SW480 (cell line): ENCODE measurements around the gene TRIO.

Source experiments
- DNase-seq: peaks from one replicate; pipeline ENCODE4 v3.0.0-alpha.2; 2016; ENCODE audit warnings: low spot score

TRIO gene

DNA sequence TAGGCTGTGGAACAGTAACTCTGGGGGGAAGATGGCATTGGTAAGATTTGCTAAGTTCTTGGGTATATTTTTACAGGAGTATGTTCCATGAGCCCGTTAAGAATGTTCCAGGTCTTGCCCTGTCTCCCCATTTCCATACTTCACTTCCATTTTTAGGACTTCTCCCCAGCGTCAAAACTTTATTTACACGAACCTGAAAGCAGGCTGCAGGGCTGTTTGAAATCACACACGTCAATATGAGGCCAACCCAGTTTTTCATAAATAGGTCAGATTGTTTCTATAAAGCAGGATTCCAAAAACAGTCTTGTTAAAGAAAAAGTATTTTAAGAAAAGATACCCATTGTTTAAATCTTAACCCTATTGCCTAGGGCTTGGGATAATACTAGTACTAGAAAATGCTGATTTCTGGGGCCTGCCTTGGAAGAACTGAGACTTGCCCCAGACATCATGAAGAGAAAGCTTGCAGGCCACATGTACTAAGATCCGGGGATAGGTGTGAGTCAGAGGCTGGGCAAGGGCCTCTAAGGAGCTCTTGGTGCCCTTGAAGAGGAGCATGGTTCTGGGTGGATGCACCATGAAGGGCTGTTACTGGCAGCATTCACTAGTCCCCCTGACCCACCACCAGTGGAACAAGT lies 24.2 kb downstream of the TRIO start:
- no peak for DNase-seq

DNA sequence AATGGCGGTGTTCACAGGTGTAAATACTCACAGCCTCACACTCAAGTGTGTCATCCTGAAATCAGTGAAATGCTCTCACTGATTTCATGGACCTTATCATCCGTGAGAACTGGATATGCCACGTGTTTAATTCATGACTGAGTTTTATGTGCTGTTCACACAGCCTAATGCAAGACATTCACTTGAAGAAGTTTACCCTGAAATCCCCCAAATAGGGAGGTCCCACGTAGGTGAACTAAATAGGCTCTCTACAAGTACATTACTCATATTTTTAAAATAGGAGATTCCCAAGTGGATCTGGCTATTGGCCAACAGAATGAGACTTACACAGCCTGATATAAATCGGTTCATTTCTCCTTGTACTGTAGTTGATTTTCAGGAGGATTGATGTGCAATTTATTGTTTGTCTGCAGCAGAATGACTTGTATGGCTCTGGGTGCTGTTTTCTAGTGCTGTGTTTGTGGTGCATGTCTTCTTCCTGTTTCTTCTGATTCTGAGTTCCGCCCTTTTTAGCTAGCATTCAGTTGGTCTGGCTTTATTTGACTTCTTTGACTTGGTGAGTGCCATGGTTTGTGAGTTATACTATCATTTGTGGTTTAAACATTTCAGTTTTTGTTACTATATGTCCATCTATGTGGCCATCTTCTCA lies 25.1 kb downstream of the TRIO start:
- DNase-seq: no peak

DNA sequence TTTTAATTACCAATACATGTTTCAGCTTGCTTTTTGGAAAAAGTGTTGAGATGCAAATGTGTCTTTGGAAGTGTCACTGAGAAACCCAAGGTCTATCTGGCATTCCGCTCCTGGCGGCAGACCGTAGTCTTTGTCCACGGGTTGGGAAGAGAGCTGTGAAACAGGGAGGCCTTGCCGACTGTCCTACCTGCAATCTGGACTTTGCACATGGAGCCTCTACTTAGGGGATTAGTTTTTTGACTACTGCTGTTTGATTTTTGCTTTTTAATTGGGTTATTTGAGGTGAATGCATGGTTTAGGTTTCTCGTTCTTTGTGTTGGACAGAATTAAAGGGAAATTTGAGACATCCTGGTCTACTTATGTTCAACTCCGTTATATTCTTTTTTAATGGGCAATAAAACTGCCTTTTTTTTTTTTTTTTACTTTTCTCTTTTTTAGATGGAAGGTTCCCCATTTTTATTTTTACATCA lies 25.7 kb downstream of the TRIO start:
- DNase-seq: no peak

DNA sequence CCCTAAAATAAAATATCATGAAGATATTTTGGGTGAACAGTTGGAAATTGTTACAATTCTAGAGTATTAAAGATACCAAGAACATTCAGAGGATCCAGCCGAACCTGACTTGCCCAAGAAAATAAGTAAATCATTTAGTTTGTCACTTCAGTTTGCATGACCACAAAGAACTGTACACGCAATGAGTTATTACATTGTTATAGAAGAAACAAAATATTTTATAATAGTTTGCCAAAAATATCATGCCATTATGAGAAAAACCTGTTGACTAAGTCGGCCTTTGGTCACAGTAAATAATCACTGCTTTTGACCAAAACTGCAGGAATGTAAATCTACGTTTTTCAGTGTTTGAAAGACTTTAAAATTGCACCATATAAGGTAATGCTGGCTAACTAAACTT lies 27.9 kb downstream of the TRIO start:
- DNase-seq: no peak

DNA sequence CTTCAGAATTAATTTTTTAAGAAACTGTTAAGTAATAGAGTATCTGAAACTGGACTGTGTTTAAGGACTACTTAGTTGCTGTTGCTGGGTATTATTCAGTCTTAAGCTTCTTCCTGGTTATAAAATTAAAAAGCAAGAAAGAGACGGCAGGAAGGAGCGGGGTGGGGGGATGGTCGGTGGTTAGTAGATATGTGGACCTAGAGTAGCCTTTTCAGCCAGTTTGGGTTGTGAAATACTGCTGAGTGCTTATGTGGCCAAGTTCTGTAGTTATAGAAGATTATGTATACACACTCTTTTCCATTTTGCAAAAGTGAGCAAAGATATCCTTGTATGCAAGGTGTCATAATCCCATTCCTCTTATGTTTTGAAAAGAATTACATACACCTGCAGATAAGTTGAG lies 28.5 kb downstream of the TRIO start:
- DNase-seq: no peak

DNA sequence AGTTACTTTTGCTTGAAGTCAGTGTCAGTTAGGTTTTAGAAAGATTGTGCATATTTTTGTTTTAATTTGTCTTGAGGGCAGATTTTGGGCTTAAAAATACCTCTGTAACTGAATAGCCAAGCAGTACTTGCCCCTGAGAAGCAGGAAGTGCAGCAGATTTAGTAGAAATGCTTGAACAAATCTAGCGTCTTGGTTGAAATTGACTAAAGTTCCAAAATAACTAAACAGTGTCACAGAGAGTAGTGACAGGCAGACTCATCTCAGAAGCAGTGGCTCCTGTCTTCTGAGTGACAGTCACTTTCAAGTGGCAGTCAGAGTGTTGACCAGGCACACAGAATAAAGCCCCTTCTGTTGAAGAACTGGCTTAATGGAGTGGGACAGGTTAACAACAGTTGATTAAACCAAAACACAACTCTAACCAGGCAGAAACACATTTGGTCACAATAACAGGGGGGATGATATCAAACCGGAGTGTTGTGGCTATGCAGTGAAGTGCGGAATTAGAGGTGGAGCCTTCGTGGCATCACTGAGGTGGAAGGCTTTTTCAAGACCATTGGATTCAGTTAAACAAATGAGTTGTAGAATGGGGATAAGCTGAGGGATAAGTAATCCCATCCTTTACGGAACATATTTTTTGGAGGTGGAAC lies 29.1 kb downstream of the TRIO start:
- DNase-seq: no peak

DNA sequence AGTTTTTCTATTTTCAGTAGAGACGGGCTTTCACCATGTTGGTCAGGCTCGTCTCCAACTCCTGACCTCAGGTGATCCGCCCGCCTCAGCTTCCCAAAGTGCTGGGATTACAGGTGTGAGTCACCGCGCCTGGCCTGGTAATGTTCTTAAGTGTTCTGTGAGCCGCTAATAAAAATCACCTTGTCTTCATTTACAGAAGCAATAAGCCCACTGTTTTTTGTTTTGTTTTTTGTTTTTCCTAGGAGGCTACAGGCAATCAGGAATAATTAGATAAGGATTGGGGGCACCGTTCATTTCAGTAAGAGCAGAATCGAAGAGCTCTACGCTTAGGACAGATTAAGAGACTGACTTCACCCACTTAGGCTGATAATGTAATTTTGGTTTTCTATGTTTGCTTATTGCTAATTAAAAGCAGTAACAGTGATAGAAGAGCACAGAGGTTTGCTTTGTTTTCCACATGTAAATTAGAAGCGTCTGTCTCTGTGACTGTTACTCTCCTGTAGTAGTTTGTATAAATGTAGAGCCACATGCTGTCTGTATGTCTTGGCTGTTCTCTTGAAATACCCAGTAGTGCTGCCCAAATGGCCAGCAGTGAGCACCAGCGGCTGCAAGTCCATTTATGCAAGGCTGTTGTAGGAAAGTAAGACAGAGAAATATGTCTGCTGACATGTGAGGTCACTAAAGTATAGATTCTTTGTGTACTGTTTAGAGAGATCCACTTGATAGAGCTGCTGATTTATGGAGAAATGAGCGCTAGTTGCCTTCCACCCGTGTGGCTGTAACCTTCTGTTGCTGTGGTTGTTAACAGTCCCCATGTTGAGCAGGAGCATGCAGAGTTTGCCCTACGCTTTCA lies 30.5 kb downstream of the TRIO start:
- no peak for DNase-seq

DNA sequence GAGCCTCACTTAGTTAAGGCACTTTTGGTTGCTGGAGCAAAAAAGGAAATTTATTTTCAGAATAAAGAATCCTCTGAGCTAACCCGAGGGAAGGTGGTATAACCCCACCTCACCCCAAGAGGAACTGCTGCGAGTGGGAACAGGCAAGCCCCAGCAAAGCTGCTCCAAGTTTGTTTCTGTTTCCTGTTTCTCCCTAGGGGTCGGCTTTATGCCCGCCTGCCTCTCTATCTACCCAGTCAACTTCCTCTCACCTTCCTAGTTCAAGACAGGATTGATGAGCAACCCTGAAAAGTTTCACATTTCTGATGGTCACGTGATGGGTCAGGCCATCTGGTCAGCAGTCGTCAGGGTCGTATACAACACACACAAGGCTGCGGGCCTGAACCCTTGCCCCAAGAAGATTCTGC lies 31.1 kb downstream of the TRIO start:
- no peak for DNase-seq

DNA sequence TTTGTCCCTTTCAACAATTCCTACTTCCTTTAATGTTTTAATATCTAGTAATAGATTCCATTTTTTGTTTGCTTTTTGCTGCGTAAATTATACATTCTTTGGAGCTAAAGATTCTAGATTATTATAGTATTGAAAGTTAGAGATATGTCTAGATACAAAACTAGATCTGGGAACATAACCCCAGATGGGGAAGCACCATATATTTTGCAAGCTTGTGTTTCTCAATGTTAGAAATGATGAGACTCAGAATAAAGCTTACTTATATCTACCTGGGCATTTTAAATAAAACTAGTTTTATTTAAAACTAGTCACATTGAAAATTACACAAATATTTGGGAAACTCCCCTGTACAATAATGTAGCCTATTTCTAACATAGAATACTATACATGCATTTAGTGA lies 32.2 kb downstream of the TRIO start:
- no peak for DNase-seq

DNA sequence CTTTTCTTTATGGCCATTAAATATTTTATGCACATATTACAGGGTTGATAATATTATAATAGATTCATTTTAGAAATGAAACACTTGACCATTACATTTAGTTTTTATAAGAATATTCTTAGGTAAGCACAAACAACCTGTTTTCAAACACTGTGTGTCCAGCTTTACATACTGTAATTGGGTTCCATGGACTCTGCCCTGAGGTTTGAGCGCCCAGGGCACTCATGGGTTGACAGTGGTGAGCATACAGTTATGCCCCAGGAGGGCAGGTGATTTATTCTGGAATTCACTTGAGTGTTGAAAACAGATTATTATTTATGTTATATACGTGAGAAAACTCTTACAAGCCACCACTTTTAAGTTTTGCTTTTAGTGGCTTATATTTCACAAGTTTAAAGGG lies 33.7 kb downstream of the TRIO start:
- DNase-seq: no peak

DNA sequence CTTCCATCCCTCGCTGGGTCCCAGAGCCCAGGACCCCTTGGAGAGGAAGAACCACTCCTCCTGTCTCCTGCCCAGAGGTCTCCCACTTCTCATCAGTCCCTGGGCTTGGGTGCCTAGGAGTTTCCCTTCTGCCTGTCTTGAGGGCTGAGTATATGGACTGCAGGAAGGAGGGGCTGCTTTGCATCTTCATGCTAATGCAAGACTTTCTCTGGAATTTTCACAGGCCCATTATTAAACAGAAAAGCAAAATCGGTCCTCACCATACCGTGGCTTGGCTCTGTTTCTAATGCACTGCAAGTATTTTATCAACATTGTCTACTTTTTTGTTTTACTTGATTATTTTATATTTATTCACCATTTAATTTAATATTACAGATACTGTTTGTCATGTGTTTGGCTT lies 34.5 kb downstream of the TRIO start:
- no peak for DNase-seq

DNA sequence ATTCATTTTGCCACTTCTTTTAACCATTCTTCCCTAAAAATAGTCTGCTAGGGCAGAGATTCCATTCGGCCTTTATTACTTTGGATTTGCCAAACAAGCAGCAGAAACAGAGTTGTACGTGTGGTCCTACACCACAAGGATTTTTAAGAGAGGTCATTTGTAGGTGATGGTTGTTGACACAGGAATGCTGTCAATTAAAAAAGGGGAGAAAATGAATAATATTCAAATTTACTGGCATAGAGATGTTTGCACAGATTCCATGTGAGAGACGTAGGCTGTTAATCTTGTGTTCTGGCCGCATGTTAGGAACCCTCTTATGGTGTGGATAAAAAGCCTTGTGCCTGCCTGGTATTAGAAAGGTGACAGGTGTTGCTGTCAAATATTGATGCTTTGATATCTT lies 34.9 kb downstream of the TRIO start:
- no peak for DNase-seq

DNA sequence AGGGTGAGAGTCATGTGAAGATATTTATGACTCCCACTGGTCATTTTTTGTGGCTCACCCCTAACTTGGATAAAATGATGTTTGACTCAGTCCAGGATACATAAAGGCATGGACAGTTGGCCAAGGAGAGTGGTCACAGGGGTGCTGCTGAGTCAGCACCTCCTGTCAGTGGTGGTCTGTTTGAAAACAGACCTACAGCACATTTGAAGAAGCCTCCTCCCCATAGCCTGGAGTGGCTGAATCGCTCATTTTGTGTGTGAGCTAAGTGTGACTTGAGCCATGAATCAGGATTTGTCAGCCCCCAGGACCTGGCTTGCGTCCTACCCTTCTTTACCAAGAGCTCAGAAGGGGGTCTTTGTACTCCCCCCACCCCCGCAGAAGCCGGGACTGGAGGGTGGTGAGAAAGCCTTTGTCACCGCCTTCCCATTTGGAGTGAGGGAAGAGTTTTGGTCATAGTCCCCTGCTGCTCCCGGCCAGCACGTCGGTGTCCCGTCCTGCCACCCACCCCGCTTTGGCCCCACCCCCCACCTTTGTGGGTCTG lies 35.6 kb downstream of the TRIO start:
- no peak for DNase-seq

DNA sequence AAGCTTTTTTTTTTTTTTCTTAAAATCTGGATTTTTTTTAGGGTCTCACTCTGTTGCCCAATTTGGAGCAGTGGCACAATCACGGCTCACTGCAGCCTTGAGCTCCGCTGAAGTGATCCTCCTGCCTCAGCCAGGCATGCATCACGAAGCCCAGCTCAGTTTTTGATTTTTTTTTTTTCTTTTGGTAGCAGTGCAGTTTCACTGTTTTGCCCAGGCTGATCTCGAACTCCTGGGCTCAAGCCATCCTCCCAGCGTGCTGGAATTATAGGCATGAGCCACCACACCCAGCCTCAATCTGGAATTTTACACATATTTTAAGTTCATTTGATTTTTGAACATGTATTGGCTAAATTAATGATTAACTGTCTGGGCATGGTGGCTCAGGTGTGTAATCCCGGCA lies 36.3 kb downstream of the TRIO start:
- DNase-seq: no peak

DNA sequence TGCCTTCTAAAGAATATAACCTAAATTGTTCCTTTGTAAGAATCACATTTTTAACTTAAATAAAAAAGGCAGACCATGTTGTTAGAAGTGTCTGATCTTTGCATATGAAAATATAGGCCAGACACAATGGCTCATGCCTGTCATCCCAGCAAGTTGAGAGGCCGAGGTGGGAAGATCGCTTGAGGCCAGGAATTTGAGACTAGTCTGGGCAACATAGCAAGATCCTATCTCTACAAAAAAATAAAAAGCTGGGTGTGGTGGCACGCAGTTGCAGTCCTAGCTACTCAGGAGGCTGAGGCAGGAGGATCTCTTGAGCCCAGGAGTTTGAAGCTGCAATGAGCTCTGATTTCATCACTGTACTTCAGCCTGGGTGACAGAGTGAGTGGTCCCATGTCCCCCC lies 37.3 kb downstream of the TRIO start:
- no peak for DNase-seq

DNA sequence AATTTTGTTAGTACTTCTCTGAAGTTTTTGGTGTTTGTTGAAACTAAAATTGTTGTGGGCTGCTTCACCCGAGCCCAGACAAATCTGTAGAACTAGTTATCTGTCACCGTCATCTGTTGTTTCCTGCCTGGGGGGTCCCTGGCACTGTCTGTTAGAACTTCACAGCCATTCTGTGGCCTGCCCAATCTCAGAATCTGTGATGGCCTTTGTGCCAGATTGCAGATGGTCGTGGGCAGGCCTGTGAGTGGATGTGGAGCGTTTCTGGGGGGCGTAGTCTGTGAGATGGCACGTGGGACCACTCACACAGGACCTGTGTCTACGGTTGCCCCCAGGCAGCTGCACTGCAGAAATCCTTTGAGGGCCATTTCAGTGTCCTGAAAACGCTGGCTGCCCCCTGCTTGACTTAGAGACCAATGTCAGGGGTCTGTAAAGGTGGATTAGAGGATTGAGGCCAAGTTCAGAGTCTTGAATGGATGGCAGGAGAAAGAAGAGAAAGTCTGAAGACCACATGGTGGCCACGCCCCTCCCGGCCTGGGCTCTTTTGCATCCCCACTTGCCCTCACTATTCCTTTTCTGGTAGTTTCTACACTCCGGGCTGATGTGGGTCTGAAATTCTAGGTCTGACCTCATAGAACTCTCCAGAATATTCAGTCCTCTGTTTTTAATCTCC lies 38.3 kb downstream of the TRIO start:
- DNase-seq: no peak

DNA sequence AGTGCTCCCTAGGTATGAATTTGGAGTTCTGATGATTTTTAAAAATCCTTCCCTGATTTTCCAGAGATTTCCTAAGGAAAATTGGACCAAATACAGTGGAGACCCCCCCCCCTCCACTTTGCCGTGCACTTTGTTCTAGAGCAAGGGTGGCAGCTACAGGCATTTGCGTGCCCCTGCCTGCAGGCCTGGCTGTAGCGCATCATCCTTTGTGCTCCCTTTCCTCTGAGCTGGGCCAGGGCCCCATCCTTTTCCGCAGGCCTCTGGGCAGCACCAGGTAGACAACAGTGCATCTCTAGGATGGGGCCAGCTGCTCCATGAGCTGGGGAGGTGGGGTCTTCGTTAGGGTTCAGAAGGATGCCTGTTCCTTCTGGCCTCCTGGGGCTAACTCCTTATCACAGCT lies 39.6 kb downstream of the TRIO start:
- DNase-seq: no peak

DNA sequence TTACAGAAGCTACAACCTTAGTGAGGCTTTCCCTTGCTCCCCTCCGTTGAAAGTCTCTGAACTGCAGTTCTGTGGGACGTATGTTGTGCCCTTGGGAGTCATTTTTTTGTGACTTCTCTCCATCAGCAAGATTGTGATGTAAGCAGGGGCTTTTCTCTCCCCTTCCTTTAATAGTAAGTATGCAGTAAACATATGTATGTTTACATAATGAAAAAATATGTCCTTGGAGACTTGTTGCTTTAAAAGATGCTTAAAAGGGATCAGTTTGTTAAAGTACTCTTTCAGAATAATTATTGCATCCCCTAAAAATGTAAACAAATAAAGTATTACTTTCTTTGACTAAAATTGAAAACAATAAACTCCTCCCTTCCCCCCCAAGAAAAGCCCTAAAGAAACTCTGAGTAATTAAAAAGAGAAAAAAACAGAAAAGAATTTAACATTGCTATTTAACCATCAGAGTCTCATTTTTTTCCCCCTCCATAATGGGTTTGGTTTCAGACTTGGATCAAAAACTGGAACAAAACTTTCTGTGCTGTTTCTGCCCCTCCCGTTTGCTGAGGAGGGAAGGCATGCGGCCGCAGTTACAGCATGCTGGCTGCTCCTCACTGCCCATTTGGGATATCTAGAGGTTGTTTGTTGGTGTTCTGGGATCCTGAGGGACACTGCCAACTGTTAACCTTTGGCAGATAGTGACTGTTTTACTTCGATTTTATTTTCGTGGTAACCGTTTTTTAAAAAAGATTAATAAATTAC lies 40.2 kb downstream of the TRIO start:
- no peak for DNase-seq

DNA sequence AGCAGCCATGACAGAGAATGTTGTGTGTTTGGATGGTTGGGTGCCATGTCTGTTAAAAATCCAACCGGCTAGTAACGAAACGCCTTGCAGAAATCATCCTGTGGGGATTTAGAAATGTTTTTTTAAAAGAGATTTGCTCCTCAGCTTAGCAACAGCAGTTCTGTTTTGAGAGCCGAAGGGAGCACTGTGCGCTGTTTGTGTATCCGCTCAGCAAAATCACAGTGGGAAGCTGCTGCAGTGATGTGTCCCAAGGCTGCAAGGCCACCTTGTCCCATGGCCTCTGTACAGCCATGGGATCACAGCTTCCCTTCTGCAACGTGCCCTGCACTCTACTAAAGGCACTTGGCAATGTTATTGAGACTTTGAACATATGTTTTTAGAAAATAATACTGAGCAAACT lies 40.9 kb downstream of the TRIO start:
- DNase-seq: no peak

DNA sequence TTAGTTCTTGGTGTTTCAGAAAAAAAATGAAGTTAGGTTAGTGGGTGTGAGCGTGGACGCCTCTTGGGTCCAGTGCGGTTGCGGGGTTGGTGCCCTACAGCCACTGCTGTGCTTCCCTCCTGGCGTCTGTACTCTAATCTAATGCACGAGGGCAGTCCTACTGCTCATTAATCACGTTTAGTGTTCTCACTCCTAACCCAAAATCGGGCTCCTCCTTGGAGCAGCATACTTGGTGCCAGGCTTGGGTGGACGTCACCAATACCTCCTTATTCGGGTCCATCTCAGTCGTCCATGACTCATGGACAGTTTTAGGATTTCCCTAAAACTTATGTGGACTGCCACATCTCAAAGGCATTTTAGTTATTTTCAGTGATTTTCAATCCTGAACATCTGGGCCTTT lies 41.6 kb downstream of the TRIO start:
- DNase-seq: no peak
